Fibroblast of the conjunctiva (primary cell): ENCODE data around the gene NRXN2.
"Not testable (repeated sequence)": the region's sequence is repeated elsewhere in the genome, so short reads cannot be mapped to it uniquely, and the experiment has no call there.

ENCODE experiments used
- DNase-seq: peaks from one replicate; pipeline ENCODE4 v3.0.0-alpha.2; 2010; ENCODE audit warnings: low read depth

The NRXN2 gene

DNA sequence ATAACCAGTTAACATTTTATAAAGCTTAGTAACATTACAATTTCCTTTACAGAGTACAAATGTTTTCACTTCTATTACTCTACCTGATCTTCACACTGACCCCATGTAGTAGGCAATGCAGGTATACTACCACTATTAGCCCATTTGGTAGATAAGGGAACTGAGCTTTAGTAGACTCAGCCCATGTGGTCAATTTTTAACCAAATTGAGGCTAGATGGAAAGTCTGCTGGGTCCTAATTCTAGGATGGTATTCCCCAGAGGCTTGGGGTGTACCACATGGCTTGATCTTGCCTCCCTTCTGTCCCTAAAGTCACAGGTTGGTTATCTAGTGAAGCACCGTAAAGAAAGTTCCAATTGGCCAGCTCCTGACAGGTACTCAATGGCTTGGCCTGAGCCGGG lies 48.2 kb downstream of the NRXN2 start:
- DNase-seq: no peak

DNA sequence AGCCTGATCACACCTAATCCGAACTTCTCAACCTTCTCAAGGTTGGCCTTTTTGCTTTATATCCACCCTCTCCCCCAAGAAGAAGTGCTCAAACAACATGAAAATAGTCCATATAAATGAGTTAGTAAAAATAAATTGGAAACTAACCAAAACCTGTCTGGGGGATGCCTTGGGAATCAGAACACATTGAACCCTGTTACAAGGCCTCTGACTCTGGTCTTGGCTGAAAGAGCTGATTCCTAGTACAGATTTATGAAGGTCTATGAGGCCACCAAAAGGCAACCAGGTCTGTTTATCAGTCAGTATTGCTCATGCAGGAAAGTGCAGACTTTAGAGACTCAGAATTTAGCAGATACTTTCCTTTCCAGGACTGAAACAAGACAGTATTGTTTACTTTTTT lies 49.7 kb downstream of the NRXN2 start:
- DNase-seq: no peak

DNA sequence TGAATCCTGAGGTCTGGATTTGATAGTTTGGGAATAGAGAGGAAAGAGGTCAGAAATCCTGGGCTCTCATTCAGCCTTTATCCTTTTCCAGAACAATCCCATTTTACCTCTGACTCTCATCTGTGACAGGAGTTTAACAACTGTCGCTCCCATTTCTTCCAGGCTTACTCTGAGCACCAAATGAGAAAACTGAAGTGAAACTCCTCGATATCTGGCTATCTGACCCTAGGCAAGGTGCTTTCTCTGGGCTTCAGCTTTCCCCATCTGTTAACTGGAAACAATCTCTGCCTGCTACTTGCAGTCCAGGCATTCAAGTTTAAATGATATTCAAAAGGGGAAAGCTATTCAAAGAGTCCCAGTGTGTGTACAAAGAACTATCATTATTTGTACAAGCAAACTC lies 50.1 kb downstream of the NRXN2 start:
- DNase-seq: no peak

- no peak for DNase-seq
Observed at GRCh38 chr11:64670975-64671374, 52.0 kb downstream of the NRXN2 start.

DNA sequence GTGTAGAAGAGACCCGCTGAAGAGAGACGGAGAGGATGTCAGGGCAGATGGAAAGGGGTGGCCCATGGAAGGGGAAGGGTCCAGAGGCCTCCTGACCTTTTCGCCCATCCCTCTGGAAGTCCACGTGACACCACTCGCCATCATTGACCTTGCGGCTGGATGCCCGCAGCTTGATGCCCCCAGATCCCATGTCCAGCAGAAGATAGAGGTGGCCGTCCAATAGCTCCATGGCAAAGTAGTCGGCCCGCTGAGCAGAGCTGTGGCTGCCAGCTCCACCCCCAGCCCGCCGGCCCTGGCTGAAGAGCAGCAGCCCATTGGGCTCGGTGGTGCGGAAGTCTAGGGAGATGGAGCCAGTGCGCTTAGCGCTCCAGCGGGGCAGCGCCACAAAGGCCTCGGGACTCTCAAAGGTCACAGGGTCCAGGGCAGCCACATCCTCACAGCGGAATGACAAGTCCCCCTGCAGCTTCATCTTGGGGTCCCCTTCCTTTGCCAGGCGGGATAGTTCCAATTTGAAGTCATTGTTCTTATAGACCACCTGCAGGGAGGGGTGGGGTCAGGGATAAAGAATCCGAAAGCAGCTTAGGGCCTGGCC lies 55.7 kb downstream of the NRXN2 start:
- DNase-seq: no peak

GRCh38 chr11:64665411-64665821 lies 57.6 kb downstream of the NRXN2 start:
- no peak for DNase-seq

DNA sequence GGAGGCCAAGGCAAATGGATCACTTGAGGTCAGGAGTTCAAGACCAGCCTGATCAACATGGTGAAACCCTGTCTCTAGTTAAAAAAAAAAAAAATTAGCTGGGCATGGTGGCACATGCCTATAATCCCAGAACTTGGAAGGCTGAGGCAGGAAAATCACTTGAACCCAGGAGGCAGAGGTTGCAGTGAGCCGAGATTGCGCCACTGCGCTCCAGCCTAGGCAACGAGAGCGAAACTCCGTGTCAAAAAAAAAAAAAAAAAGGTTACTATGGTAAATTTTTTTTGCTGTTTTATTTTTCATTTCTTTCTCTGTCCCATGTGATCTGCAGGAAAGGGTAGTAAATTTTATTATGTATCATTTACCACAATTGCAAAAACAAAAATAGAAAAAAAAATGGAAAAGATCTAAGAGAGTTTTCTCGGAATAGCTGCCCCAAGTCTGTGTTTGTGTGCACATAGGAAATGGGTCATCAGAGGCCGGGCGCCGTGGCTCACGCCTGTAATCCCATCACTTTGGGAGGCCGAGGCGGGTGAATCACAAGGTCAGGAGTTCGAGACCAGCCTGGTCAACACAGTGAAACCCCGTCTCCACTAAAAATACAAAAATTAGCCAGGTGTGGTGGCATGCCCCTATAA lies 58.6 kb downstream of the NRXN2 start:
- DNase-seq: not testable (repeated sequence)

- no peak for DNase-seq
Observed at GRCh38 chr11:64663656-64664055, 59.3 kb downstream of the NRXN2 start.

- DNase-seq: no peak
Observed at GRCh38 chr11:64661614-64662013, 61.4 kb downstream of the NRXN2 start.

DNA sequence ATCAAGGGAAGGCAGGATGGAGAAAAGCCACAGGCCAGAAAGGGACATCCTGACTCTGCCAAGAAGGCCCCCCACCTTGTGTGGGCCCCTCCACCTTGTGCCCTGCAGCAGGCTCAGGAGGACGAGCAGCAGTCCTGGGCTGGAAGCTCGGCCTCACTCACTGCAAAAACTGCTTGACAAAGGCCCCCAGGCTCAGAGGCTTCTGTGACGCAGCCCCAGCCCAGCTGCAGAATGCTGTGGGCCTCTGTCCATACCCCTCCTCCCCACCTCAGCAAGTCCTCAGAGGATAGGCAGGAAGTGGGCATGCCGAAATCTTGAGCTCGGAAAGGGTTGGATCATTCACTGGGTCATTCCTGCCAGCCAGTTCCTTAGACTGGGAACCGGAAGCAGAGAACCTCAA lies 61.9 kb downstream of the NRXN2 start:
- DNase-seq: peak; percentile 49

- DNase-seq: no peak
Observed at GRCh38 chr11:64660706-64661105, 62.3 kb downstream of the NRXN2 start.

GRCh38 chr11:64660205-64660604 lies 62.8 kb downstream of the NRXN2 start:
- DNase-seq: no peak

GRCh38 chr11:64659417-64660144 lies 63.4 kb downstream of the NRXN2 start:
- no peak for DNase-seq

- no peak for DNase-seq
Observed at GRCh38 chr11:64658265-64658664, 64.7 kb downstream of the NRXN2 start.

DNA sequence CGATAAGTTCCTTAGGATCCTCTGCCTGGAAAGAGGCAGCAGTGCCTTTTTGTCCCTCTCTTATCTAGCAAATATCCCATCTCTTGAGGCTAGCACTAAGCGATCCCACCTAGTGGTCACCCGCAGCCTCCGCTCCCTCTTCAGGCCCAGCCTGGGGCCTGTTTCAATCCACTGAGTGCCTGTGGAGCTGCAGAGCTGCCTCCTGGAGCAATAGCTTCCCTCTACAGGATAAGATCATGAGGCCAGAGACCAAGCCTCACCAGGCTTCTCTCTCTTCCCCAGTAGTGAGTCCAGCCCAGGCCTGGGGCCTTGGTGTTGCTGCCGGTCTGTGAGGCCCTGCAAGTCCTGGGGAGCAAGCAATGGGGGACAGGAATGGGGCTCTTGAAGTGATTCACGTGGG lies 66.1 kb downstream of the NRXN2 start:
- no peak for DNase-seq

DNA sequence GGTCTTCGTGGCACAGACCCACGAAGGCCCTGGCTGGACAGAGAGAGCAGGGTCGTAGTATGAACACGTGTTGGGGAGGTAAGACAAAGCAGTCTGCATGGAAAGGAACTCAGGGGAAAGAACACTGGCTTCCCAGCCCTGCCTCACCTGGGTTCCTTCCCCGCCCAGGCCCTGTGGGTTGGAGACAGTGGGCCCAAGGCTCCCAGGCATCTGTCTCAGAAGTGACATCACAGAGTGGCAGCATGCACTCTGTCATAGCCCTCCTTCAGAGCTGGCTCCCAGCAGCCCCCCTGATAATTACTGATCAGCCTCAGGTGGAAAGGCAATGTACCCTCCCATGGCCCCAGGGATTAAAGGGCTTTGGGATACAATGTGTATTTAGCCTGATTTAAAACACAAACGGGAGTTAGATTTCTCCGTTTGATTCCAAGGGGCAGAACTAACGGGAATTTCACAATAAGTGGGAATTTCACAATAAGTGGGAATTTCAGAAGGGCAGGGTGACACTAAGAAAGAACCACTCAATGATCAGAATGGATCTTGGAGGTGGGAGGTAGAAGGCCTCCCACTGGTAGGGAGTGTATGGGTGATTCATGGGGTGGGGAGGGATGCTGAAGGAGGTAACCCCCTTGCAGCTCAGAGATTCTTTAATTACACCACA lies 66.9 kb downstream of the NRXN2 start:
- no peak for DNase-seq

DNA sequence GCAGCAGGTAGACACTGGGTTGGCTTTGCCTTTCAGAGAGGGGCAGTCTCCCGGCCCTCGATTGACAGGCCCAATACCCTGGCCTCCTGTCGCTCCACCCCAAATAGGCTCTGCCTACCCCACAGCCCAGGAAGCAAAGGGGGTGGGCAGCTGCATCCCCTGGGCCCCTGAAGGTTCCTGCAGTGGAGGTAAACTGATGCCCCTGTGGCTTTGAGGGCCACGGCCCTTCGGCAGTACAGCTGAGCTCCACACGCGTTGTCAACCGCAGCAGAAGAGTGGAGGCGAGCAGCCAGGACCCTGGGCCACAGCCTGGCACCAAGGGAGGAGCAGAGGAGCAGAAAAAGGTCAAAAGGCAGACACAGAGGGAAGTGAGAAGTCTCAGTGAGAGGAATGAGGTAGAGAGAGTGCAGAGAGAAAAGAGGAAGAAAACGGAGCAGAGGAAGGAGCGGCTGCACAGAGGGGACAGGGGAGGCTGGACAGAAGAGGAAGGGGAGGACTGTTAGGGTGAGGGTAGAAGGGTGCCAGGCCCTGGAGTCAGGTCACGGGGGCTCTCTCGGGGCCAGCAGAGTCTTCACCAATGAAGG lies 67.9 kb downstream of the NRXN2 start:
- no peak for DNase-seq

DNA sequence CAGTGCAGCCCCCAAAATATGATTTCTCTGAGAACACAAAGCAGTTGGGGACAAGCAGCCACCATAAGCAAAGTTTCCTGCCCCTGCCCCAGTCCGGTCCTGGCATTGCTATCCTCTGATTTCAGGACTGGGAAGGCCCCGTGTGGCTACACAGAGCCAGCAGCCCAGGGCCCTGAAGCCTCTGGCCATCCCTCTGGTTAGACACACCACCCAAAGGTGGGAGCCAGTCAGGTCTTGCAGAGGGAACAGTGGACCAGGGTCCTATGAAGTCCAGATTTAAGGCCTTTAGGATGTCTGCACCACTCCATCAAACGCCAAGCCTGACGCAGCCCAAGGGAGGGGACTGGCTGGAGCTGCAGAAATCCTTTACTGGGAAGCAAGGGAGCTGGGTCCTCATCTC lies 68.6 kb downstream of the NRXN2 start:
- DNase-seq: no peak

DNA sequence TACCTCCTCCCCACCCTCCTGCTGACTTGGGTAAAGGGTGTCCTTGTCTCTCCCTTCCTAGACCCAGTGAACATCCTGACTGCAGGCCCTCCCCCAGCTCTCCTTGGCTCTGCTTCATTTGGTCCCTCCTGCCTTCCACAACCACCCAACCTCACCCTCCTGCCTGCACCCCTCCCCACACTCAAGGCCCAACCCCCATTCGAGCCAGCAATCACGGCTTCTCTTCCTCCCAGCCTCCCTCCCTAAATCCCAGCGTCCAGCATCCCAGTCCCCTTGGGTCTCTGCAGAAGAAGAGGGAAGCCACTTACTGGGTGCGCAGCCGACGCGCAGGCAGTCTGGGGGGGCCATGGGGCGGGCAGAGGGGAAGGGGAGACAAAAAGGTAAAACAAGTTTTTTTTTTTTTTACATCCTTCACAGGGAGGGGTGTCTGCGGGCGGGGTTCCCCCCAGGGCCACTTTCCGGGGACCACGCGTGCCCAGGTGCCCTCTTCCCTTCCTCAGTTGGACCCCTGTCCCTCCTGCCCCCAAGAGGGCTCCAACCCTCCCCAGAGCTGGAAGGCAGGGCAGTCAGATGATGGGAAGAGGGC lies 69.5 kb downstream of the NRXN2 start:
- DNase-seq: no peak

- peak; percentile 42 for DNase-seq
Observed at GRCh38 chr11:64652586-64653387, 70.2 kb downstream of the NRXN2 start.

DNA sequence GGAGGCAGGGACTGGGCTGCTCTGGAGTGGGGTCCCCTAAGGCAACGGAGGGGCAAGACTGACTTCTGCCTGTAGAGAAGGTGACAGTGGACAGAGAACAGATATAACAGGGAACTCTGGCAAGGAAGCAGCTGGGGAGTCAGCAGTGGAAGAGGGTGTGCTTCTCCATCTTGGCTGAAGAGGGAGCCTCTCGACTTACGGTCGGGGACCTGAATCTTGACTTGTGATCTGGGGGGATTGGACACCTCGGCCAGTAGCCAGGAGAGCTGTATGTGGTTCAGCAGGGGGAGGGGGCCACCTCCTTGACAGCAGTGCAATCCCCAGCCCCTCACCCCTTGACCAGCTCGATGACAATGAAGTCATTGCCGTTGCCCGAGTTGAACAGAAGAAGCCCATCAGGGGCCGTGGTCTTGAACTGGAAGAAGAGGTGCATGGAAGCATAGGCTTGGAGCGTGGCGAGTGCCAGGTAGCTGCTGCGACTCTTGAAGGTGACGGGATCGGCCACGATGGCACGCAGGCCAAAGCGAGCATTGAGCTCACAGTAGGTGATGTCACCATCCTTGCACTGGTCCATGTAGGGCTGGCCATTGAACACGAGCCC lies 72.0 kb downstream of the NRXN2 start:
- DNase-seq: no peak
